Bone marrow (tissue), 2 donors: ENCODE data around the gene AP1B1.
A peak's percentile ranks its signal among the peaks of the same experiment; 100 is the strongest.
"Not testable (repeated sequence)": the region's sequence is repeated elsewhere in the genome, so short reads cannot be mapped to it uniquely, and the experiment has no call there.

ENCODE experiments used
- DNase-seq, 2 donors: peaks; one replicate each; lab custom pipeline; 2025; lab: John Stamatoyannopoulos, UW

The AP1B1 gene

GRCh38 chr22:29386708-29387107, 1.7 kb downstream of the AP1B1 start:
- DNase-seq, result no peak

GRCh38 chr22:29385748-29386147, 2.6 kb downstream of the AP1B1 start:
- peak in 1 of 2 donors; percentile 47 for DNase-seq

GRCh38 chr22:29385151-29385704, 3.1 kb downstream of the AP1B1 start:
- DNase-seq, result no peak

- no peak for DNase-seq
Observed at GRCh38 chr22:29383740-29384139, 4.6 kb downstream of the AP1B1 start.

- peak in 1 of 2 donors; percentile 9 for DNase-seq
Observed at GRCh38 chr22:29382580-29383302, 5.6 kb downstream of the AP1B1 start.

GRCh38 chr22:29380856-29381255, 7.5 kb downstream of the AP1B1 start:
- DNase-seq, result no peak

- no peak for DNase-seq
Observed at GRCh38 chr22:29380032-29380781, 8.2 kb downstream of the AP1B1 start.

GRCh38 chr22:29379258-29379657, 9.1 kb downstream of the AP1B1 start:
- no peak for DNase-seq

- DNase-seq, result no peak
Observed at GRCh38 chr22:29377979-29378378, 10.4 kb downstream of the AP1B1 start.

GRCh38 chr22:29376705-29377104, 11.7 kb downstream of the AP1B1 start:
- DNase-seq, result not testable (repeated sequence)

GRCh38 chr22:29375398-29376076, 12.8 kb downstream of the AP1B1 start:
- peak in 1 of 2 donors; percentile 59 for DNase-seq

- not testable (repeated sequence) for DNase-seq
Observed at GRCh38 chr22:29374806-29375205, 13.6 kb downstream of the AP1B1 start.

GRCh38 chr22:29374401-29374800, 14.0 kb downstream of the AP1B1 start:
- no peak for DNase-seq

- no peak for DNase-seq
Observed at GRCh38 chr22:29370537-29370936, 17.8 kb downstream of the AP1B1 start.

- peak; percentile 9 to 56 for DNase-seq
Observed at GRCh38 chr22:29369460-29369859, 18.9 kb downstream of the AP1B1 start.

- no peak for DNase-seq
Observed at GRCh38 chr22:29359469-29359868, 28.9 kb downstream of the AP1B1 start.

GRCh38 chr22:29357193-29357890, 31.0 kb downstream of the AP1B1 start:
- DNase-seq, result not testable (repeated sequence)

- DNase-seq, result no peak
Observed at GRCh38 chr22:29353860-29354259, 34.5 kb downstream of the AP1B1 start.

- DNase-seq, result no peak
Observed at GRCh38 chr22:29353286-29353685, 35.1 kb downstream of the AP1B1 start.

- no peak for DNase-seq
Observed at GRCh38 chr22:29352778-29353177, 35.6 kb downstream of the AP1B1 start.

GRCh38 chr22:29351891-29352290, 36.5 kb downstream of the AP1B1 start:
- no peak for DNase-seq

- DNase-seq, result no peak
Observed at GRCh38 chr22:29351042-29351441, 37.3 kb downstream of the AP1B1 start.
